KMS-11 (cell line): Measurements from ENCODE around the gene DRAP1.
"Not testable (repeated sequence)": the region's sequence is repeated elsewhere in the genome, so short reads cannot be mapped to it uniquely, and the experiment has no call there.

ENCODE experiments used
- H2AFZ ChIP-seq: fragments of 200-600 bp; sonication (generic); 2 replicates; pipeline ENCODE4 v1.6.1; 2016; ENCODE audit warnings: antibody characterized with exemption, mixed run types, low read depth
- H3K27ac ChIP-seq: fragments of 200-600 bp; sonication (generic); 2 replicates; pipeline ENCODE4 v1.6.1; 2016; ENCODE audit warnings: mild to moderate bottlenecking, mixed run types
- H3K27me3 ChIP-seq: fragments of 200-600 bp; sonication (generic); 2 replicates; pipeline ENCODE4 v1.6.1; 2017; ENCODE audit warnings: mild to moderate bottlenecking, low read depth, mixed run types, moderate library complexity; ENCODE audit not compliant: insufficient read depth
- H3K36me3 ChIP-seq: fragments of 200-600 bp; sonication (generic); 2 replicates; pipeline ENCODE4 v1.6.1; 2017; ENCODE audit warnings: mild to moderate bottlenecking, mixed run types; ENCODE audit not compliant: insufficient read depth
- H3K4me1 ChIP-seq: fragments of 200-600 bp; sonication (generic); 2 replicates; pipeline ENCODE4 v1.6.1; 2016; ENCODE audit warnings: mild to moderate bottlenecking, low read depth, mixed run types; ENCODE audit not compliant: poor library complexity, severe bottlenecking
- H3K4me2 ChIP-seq: fragments of 200-600 bp; sonication (generic); 2 replicates; pipeline ENCODE4 v1.7.0; 2016; ENCODE audit warnings: mild to moderate bottlenecking, mixed run types
- H3K4me3 ChIP-seq: fragments of 200-600 bp; sonication (generic); IDR thresholded peaks from 2 replicates; pipeline ENCODE4 v1.6.1; 2017; ENCODE audit warnings: low read depth, low read length, mixed read lengths; ENCODE audit not compliant: insufficient read depth
- H3K79me2 ChIP-seq: fragments of 200-600 bp; sonication (generic); 2 replicates; pipeline ENCODE4 v1.6.1; 2016; ENCODE audit warnings: low read depth, mixed run types; ENCODE audit not compliant: insufficient read depth
- H3K9ac ChIP-seq: fragments of 200-600 bp; sonication (generic); 2 replicates; pipeline ENCODE4 v1.6.1; 2016; ENCODE audit warnings: mild to moderate bottlenecking, mixed run types
- H4K20me1 ChIP-seq: fragments of 200-600 bp; sonication (generic); 2 replicates; pipeline ENCODE4 v1.6.1; 2016; ENCODE audit warnings: mild to moderate bottlenecking, mixed run types; ENCODE audit not compliant: insufficient read depth
- TF ChIP-seq, protein P1 (sequence below): fragments of 200-600 bp; sonication (generic); conservative IDR thresholded peaks from 2 replicates; pipeline ENCODE4 v1.6.1; 2017; ENCODE audit warnings: low read depth, mild to moderate bottlenecking, antibody characterized with exemption, low read length, moderate library complexity, mixed read lengths

Gene DRAP1

GRCh38 chr11:65947603-65948125, 28.4 kb downstream of the DRAP1 start:
- no peaks in the 10 kb centered on the region for H3K27me3 ChIP-seq
- no peaks in the 10 kb centered on the region for H3K4me1 ChIP-seq
- TF ChIP-seq, protein P1, sequence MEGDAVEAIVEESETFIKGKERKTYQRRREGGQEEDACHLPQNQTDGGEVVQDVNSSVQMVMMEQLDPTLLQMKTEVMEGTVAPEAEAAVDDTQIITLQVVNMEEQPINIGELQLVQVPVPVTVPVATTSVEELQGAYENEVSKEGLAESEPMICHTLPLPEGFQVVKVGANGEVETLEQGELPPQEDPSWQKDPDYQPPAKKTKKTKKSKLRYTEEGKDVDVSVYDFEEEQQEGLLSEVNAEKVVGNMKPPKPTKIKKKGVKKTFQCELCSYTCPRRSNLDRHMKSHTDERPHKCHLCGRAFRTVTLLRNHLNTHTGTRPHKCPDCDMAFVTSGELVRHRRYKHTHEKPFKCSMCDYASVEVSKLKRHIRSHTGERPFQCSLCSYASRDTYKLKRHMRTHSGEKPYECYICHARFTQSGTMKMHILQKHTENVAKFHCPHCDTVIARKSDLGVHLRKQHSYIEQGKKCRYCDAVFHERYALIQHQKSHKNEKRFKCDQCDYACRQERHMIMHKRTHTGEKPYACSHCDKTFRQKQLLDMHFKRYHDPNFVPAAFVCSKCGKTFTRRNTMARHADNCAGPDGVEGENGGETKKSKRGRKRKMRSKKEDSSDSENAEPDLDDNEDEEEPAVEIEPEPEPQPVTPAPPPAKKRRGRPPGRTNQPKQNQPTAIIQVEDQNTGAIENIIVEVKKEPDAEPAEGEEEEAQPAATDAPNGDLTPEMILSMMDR = no peak
- no peaks in the 10 kb centered on the region for H4K20me1 ChIP-seq
- no peak overlapping the region for H3K9ac ChIP-seq
- no peak overlapping the region for H3K4me3 ChIP-seq
- no peak overlapping the region for H3K4me2 ChIP-seq
- no peaks in the 10 kb centered on the region for H3K36me3 ChIP-seq
- H3K27ac ChIP-seq = no peak overlapping the region
- no peak overlapping the region for H2AFZ ChIP-seq
- no peaks in the 10 kb centered on the region for H3K79me2 ChIP-seq

GRCh38 chr11:65950711-65951110, 31.5 kb downstream of the DRAP1 start:
- H3K27ac ChIP-seq, H2AFZ ChIP-seq, H3K4me2 ChIP-seq, H3K36me3 ChIP-seq, H3K79me2 ChIP-seq, H3K9ac ChIP-seq, H3K4me1 ChIP-seq, H3K27me3 ChIP-seq, H4K20me1 ChIP-seq, H3K4me3 ChIP-seq: not testable (repeated sequence)

GRCh38 chr11:65951641-65952040, 32.4 kb downstream of the DRAP1 start:
- H4K20me1 ChIP-seq, H3K27ac ChIP-seq, H3K4me1 ChIP-seq, H3K27me3 ChIP-seq, H3K4me2 ChIP-seq, H2AFZ ChIP-seq, H3K36me3 ChIP-seq, H3K9ac ChIP-seq, H3K79me2 ChIP-seq, H3K4me3 ChIP-seq: not testable (repeated sequence)

GRCh38 chr11:65952052-65952521, 32.9 kb downstream of the DRAP1 start:
- Histone ChIP-seq H3K27me3 (no peaks in the 10 kb centered on the region), H3K4me2 (no peak overlapping the region), H2AFZ (no peak overlapping the region), H3K36me3 (no peaks in the 10 kb centered on the region), H4K20me1 (no peaks in the 10 kb centered on the region), H3K4me1 (peaks cover 9% of the 10 kb centered on the region), H3K9ac (no peak overlapping the region), H3K79me2 (no peaks in the 10 kb centered on the region), H3K4me3 (no peak overlapping the region), H3K27ac (no peak overlapping the region)
- TF ChIP-seq, protein P1 = no peak

- Histone ChIP-seq H3K4me2 (no peak overlapping the region), H3K9ac (no peak overlapping the region), H3K4me1 (peaks cover 13% of the 10 kb centered on the region), H3K27ac (no peak overlapping the region), H3K27me3 (no peaks in the 10 kb centered on the region), H3K79me2 (no peaks in the 10 kb centered on the region), H3K36me3 (no peaks in the 10 kb centered on the region), H3K4me3 (no peak overlapping the region), H2AFZ (no peak overlapping the region), H4K20me1 (no peaks in the 10 kb centered on the region)
- TF ChIP-seq, protein P1 = no peak
Observed at GRCh38 chr11:65953471-65953870, 34.2 kb downstream of the DRAP1 start.
